GM12878 (cell line): ENCODE data around the gene OTULIN.

Experiments used
- BRCA1 ChIP-seq: IDR thresholded peaks from 2 replicates; pipeline ENCODE4 v1.6.1; 2011; ENCODE audit warnings: low read depth, low read length, improper control_type of control experiment
- CTCF ChIP-seq, 3 experiments: IDR thresholded peaks in 2 of 3; conservative IDR thresholded peaks in 1 of 3; 2 replicates each; pipeline ENCODE4 v1.5.1; 2011; ENCODE audit warnings: low read depth in 3 of 3, low read length in 3 of 3, mild to moderate bottlenecking in 3 of 3, control low read depth in 2 of 3, moderate library complexity in 2 of 3, inconsistent platforms in 1 of 3, mixed read lengths in 1 of 3; ENCODE audit not compliant: control insufficient read depth in 2 of 3, insufficient read depth in 1 of 3; ENCODE audit errors: extremely low read depth in 1 of 3
- E2F4 ChIP-seq: IDR thresholded peaks from 2 replicates; pipeline ENCODE4 v1.6.1; 2012; ENCODE audit warnings: low read depth, low read length, improper control_type of control experiment
- KDM1A ChIP-seq: fragments of 200-600 bp; sonication (generic); IDR thresholded peaks from 2 replicates; pipeline ENCODE4 v1.6.1; 2016; ENCODE audit warnings: borderline replicate concordance
- MTA3 ChIP-seq: IDR thresholded peaks from 2 replicates; pipeline ENCODE4 v1.6.1; 2012; ENCODE audit warnings: low read length, inconsistent platforms, borderline replicate concordance
- NFIC ChIP-seq: IDR thresholded peaks from 2 replicates; pipeline ENCODE4 v1.6.1; 2012; ENCODE audit warnings: low read depth, mild to moderate bottlenecking, inconsistent platforms, low read length, moderate library complexity
- NR2F1 ChIP-seq: fragments of 450-650 bp; conservative IDR thresholded peaks from 2 replicates; pipeline ENCODE4 v1.6.1; 2017; ENCODE audit warnings: mild to moderate bottlenecking
- POLR2A ChIP-seq: IDR thresholded peaks from 2 replicates; pipeline ENCODE4 v1.6.1; 2011; ENCODE audit warnings: low read depth, mild to moderate bottlenecking, low read length
- TAF1 ChIP-seq: IDR thresholded peaks from 2 replicates; pipeline ENCODE4 v1.6.1; 2011; ENCODE audit warnings: mild to moderate bottlenecking, low read depth, low read length, borderline replicate concordance
- TCF12 ChIP-seq: IDR thresholded peaks from 2 replicates; pipeline ENCODE4 v1.6.1; 2011; ENCODE audit warnings: low read depth, mild to moderate bottlenecking, low read length
- YY1 ChIP-seq: IDR thresholded peaks from 2 replicates; pipeline ENCODE4 v1.6.1; 2011; ENCODE audit warnings: low read depth, mild to moderate bottlenecking, low read length
- ZBTB33 ChIP-seq: fragments of 450-650 bp; IDR thresholded peaks from 2 replicates; pipeline ENCODE4 v1.6.1; 2017; ENCODE audit warnings: mild to moderate bottlenecking

- TF ChIP-seq CTCF (IDR thresholded peaks at IDR 0.05 in 2 of 3, conservative IDR thresholded peaks at IDR 0.05 in 1 of 3; ENCODE audit: control insufficient read depth in 2 of 3, extremely low read depth in 1 of 3, insufficient read depth in 1 of 3, low read depth in 3 of 3, low read length in 3 of 3) (no peak), YY1 (no peak), NFIC (no peak), BRCA1 (no peak), ZBTB33 (no peak), TCF12 (no peak), NR2F1 (no peak), TAF1 (no peak), MTA3 (no peak), E2F4 (no peak), POLR2A (no peak), KDM1A (no peak)
These were observed 22.0 kb downstream of the OTULIN start for GRCh38 chr5:14686517-14686916.
